Endometrium (tissue), 2 donors: ENCODE data around the gene FIGNL2.

Source experiments
- FAIRE-seq: peaks from 2 replicates; lab custom pipeline; 2012; peaks lifted over from hg19 to GRCh38; lab: Jason Lieb, UNC
- donor health status: control.
- donor health status: control.

Gene FIGNL2

DNA sequence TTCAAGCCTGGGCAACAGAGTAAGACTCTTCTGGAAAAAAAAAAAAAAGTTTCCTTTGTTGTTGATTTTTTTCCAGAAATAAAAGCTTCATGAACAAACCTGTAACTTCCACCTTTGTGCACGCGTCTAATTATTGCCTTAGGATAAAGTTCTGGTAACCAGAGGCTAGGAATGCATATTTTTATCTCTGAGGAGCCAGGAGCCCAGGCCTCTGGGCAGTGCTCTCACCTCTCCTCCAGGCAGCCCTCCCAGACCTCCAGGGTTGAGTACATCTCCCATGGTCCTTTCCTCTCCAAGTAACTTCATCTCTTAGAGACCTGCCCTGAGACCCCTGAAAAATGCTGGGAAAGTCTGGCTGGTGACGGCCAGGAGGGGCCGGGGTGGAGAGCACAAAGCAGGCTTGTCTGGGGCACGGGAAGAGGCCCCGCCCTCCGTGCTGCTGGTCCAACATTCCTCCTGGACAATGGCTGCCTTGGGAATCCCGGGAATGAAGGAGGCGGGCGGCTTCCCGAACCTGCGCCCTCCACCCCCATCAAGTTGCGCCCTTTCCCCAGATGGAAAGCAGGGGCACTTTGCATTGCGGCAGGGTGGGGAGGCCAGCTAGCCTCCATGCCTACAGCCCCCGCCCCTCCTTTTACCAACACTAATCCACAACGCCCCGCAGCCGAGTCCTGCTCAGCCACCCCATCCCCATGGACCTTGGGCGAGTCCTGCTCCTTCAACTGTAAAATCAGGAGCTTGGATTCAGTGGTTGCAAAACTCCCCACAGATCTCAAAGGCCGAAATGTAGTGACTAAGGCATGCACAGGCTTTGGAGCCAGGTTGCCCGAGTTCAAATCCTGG, 7.3 kb upstream of the FIGNL2 start:
- FAIRE-seq = no peak

DNA sequence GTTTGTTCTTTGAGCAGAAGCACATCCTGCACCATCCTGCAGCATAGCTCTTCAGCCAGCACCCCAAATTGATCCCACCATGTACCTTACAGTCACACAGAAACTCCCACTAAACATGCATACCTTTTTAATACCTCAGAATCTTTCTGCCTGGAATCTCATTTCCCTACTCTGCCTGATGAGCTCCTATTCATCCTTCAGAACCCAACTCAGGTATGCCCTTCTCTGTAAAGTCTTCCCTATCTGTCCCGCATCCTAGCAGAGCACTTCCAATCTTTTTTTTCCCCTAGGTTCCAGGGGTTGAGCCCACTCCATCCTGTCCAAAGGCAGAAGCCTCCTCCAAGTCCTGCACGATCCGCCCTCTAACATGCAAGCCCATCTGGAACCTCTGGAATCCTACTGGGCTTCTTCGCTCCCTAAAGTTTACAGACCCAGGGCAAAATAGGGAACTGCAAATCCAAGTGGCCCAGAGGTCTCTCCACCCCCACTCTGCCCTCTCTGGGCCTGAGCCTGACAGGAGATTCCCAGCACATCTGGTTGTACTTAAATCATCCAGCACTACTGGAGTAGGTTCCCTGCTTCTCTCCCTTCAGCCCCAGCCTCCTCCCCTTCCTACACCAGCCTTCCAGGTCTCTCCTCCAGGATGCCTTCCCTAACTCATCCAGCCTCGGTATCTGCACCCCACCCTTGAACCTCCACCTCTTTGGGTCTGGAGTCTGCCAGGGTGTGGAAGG, 4.1 kb upstream of the FIGNL2 start:
- no peak for FAIRE-seq

DNA sequence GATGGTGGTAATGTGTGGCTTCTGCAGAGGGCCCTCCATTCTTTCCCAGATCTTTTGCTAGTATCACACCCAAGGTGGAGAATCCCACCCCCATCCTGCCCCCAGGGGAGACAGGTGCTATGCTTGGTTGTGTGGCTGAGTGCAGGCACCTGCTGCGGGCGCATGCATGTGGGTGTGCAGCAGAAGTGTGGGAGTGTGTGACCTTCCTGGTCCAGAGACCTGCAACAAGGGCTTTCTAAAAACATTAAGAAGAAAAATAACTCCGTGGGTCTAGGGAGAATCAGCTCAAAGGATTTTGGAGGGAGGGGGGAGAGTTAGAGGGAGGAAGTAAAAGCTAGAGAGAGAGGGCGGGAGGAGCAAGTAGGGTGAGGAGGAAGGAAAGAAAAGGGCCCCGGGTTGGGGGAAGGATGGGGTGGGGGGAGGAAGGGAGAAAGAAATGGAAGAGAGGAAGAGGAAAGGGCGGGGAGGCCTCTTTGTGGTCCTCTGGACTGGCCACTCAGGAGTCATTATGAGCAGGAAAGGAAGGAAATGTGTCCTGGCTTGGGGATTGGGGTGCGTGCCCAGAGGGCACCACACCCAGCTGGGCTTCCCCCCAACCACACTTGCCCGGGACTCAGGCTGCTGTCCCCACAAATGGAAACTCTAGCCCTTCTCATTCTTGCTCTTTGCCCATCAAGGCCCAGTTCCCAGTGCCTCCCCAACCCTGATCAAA, 3.1 kb upstream of the FIGNL2 start:
- FAIRE-seq = no peak

- FAIRE-seq = no peak
Observed at GRCh38 chr12:51850965-51851299, 2.4 kb upstream of the FIGNL2 start.

DNA sequence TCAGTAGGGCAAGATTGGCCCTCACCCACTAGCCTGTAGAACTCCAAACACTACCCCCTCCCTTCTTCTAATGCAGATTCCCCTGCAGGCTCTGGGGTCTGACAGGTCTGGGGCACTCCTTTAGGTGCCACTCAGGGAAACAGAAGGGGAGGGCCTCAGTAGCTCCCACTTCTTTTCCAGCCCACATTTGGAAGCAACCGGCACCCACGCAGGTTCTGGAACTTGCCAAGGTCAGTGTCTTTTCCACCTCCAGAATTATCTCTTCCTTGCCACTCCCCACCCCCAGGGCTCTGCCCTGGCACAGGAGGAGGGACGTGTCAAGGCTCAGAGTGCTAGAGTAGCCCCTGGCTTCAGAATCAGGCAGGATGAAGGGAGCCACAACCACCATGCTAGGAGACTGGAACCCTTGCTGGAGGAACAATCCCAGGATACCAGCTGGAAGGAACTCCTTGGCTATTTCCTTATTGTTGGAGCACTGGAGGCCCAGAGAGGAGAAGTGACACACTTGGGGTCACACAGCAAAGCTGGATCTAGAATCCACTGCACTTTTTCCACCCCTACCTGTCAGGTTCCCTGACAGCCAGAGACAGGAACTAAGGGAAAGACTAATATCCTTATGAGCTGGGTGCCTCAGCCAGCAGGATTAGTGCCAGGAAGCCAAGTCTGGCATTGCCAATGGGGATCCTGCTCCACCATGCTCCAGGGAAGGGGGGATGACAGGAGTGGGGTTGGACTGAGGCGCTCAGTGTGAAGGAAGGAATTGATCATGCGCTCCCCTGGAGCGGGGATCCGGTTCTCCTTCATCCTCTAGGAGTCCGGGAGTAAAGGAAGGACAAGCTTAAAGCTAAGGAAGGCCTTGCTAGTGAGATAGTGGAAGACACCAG, 1.8 kb upstream of the FIGNL2 start:
- no peak for FAIRE-seq

DNA sequence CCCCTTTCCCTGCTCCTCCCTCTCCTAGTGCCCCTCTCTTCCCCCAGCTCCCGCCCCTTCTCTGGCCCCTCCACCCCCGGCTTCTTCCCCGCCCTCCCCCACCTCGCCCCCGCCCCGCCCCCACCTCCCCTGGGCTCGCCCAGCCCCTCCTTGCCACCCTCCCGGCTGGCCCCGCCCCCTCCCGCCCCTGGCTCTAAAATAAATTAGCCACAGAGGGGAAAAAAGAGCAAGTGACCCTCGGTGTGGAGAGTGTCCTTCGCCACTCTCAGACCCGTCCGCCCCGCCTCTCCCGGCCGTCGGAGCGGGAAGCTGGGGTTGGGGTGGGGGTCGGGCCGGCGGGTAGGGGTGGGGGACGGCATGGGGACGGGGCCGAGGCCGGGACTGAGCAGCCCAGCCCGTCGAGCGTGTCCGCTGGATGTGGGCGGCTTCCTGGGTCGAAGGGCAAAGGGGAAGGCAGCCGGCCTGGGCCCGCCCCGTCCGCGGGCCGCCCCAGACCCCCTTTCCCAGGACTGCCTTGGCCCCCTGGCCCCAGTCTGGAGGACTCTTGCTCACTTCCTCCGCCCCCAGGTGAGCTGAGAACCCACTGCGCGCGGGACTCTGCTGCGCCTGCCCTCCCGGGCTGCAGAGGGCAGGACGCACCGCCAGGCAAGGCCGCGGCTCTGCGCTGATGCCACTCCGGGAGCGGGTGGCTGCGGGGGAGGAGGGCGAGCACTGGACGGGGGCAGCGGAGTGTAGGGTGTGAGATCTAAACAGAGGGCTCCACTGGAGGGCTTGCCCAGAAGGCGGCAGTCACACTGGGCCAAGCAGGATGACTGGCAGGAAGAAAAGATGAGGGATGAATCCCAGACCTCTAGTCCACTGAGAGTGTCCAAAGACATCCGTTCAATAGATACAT, 570 bp upstream of the FIGNL2 start:
- FAIRE-seq = no peak

DNA sequence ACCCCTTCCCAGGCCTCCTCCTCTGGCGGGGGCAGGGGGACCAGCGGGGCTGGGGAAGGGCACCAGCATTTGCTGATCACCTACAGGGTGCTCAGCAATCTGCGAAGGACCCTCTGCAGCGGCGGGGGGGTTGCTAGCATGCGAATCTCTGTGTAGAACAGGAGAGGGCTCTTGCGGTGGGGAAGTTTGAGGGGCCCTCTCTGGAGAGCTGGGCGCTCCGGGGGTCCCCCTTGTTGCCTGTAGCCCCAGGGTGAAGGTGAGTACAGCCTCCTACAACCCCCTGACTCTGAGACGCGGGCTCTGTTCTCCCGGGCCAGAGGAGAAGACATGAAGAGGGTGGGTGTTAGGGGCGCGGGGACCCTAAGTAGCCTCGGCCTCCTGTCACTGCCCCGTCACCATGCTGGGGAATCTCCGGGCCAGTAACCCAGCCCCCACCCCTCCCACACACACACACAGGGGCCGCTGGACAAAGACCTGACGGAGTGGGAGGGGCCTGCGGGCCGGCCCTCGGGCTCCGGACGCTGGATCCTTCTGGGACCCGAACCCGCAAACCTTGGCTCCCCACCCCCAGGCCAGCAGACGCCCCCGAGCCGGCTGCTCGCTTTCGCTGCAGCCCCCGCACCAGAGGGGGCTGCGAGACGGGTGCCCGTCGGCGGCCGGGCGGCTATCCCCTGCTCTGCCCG, 734 bp downstream of the FIGNL2 start:
- no peak for FAIRE-seq

DNA sequence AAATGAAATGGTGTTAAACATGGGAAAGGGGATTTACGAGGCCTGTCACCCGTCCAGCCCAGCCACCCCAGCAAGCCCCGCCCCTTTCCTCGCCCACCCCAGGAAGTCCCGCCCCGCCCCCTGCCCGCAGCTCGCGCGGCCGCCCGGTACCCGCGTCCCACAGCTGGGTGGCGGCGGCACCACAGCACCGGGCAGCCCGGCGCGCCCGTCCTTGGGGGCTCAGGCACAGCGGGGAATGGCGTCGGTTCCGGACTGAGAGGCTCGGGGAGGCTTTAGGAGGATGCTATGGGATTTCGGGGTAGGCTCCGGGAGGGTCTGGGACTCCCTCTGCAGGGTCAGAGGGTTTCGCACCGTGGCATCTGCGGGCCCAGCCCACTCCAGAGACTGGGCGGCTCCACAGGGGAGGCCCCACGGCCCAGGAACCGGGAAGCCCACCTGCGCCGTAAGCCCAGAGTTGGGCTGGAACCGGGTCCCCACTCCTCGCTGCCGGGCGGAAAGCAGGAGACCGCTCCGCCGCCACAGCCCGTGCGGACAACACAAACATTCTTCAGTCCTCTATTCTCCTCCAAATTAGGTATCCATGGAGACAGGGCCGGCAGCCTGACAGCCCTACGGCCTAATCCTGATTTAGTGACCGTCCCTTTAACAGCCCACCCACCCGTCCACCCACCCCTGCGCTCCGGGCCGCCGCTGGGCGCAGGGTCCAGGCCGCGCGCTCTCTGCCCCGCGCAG, 1.4 kb downstream of the FIGNL2 start:
- FAIRE-seq = no peak

DNA sequence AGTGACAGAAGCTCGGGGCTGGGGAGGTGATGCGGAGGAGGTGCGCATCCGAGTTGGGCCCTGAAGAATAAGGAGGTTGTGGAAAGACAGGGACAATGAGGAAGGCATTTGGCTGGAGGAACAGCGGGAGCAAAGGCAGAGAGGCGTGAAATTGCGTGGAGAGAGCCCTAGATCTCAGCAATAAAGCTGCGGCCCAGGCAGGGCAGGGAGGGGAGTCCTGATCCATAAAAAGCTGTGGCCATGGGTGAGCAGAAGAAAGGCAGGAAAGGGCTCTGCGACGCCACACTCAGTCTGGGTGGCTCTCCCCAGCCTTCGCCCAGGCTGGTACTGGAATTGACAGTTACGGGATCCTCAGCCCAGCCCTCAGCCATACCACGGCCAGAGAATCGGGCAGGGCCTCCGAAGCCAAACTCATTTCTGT, 2.2 kb downstream of the FIGNL2 start:
- FAIRE-seq = no peak

DNA sequence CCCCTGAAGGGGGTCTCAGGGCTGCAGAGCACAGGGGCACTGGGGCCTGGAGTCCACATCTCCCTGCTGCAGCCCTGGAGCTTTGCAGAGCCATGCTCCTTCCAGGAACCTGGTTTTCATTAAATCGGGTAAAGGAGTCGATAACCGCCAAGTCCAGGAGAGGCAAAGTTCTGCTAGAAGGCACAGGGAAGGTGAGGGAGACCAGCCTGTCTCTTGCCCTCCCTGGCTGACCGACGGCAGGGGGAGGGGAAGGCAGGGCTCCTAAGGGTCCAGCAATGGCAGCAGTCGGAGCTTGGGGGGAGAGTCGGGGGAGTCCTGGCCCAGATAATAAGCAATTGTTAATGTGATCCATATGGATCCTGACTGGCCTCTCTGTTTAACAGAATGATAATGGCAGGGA, 3.0 kb downstream of the FIGNL2 start:
- FAIRE-seq = no peak

GRCh38 chr12:51844854-51845253, 3.7 kb downstream of the FIGNL2 start:
- no peak for FAIRE-seq

GRCh38 chr12:51841727-51842126, 6.8 kb downstream of the FIGNL2 start:
- no peak for FAIRE-seq

DNA sequence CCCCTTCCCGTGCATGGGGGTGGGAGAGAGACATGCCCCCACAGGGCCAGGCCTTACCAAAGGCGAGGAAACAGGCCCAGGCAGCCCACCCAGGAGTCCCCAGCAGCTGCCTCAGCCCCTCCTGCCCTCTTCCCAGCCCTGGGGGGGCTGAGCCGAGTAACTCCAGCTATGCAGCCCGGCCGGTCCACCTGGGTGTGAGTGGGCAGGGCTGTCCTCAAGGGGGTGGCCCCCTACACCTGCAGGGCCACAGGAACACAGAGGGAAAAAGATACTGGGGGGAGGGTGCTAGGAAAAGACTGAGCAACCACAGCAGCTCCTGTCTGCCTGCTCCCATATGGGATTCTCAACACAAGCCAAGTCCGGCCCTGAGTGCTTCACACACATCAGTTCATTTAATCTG, 7.6 kb downstream of the FIGNL2 start:
- no peak for FAIRE-seq

GRCh38 chr12:51839310-51839947, 9.1 kb downstream of the FIGNL2 start:
- FAIRE-seq = no peak

- no peak for FAIRE-seq
Observed at GRCh38 chr12:51838762-51839161, 9.8 kb downstream of the FIGNL2 start.

DNA sequence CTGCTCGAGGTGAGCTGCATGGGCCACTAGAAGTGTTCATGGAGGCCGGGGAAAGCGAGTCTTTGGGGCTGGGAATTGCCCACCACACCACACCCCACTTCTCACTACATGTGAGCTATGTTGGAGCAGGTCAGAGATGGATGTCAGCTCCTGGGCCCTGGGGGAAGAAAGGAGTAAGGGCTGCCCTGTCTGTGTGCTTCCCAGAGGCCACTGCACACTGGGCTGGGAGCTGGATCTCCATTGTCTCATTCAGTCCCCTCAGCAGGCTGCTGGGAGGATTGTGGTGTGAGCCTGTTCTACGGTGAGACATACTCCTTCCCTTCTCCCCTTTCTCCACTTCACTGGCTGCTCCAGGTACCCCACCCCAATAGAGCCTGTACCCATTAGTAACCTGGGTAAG, 10.5 kb downstream of the FIGNL2 start:
- no peak for FAIRE-seq

GRCh38 chr12:51837286-51837685, 11.2 kb downstream of the FIGNL2 start:
- FAIRE-seq = no peak

GRCh38 chr12:51836827-51837173, 11.7 kb downstream of the FIGNL2 start:
- no peak for FAIRE-seq
